ENCODE measurements around the gene WFDC11.

- TF ChIP-seq EP300 (IDR thresholded peaks at IDR 0.05; ENCODE audit: borderline replicate concordance) (no peak), NFIC (IDR thresholded peaks at IDR 0.05) (no peak), YY1 (IDR thresholded peaks at IDR 0.05; ENCODE audit: low read depth) (no peak), TEAD4 (IDR thresholded peaks at IDR 0.05) (no peak), MAX (IDR thresholded peaks at IDR 0.05) (no peak)
Observed at GRCh38 chr20:45626540-45626939, 43.5 kb downstream of the WFDC11 start.

All from Ishikawa (cell line).